NCI-H69 (cell line): ENCODE results near the gene SYT3.

Experiments used
- DNase-seq: peaks from one replicate; lab custom pipeline; 2025; lab: John Stamatoyannopoulos, UW

SYT3 gene, protein sequence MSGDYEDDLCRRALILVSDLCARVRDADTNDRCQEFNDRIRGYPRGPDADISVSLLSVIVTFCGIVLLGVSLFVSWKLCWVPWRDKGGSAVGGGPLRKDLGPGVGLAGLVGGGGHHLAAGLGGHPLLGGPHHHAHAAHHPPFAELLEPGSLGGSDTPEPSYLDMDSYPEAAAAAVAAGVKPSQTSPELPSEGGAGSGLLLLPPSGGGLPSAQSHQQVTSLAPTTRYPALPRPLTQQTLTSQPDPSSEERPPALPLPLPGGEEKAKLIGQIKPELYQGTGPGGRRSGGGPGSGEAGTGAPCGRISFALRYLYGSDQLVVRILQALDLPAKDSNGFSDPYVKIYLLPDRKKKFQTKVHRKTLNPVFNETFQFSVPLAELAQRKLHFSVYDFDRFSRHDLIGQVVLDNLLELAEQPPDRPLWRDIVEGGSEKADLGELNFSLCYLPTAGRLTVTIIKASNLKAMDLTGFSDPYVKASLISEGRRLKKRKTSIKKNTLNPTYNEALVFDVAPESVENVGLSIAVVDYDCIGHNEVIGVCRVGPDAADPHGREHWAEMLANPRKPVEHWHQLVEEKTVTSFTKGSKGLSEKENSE

DNA sequence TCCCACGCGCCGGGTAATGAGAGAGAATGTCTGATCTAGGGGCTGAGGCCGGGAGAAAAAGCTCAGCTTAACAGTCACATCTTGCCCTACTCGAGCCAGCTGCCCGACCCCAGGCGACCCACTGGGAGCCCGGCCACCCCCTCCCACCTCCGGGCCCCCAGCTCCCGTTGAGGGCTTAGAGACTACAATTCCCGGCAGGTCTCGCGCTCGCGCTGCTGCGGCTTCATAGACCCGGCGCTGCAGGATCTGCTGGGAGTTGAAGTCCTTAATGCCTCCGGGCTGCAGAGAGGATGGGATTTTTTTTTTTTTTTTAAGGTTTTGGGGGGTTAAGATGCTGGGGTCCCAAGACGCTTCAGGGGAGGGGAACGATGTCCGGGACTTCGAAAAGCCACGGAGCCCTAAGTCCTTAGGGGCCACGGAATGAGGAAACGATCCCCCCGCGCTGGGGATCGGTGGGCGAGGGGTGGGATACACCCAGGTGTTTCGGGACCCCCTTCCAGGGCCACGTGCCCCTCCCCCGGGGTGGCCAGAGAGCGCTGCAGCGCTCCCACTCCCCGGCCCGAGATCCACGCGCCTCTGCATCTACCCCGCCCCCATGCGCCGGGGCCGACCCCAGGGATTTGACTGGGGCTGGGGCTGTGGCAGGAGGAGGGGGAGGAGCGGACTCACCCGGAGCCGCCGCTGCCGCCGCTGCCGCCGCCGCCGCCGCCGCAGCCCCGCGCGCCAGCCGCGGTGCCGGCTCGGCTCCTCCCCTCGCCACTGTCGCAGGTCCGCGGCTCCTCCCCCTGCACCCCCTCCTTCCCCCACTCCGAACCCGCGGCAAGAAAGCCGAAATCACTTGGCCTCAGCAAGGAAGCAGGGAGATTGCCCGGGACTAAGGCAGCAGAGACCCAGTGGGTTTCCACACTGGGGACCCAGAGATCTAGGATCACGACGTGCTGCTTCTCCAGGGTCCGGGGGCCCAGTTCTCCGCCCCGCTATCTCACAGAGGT is at the start of gene SYT3:
Gene SYT3 (minus strand): TSS at position 761 of the 992 bp plus-strand sequence. CDS start 2,470 bp downstream, outside the sequence.
- peak; percentile 38 for DNase-seq

DNA sequence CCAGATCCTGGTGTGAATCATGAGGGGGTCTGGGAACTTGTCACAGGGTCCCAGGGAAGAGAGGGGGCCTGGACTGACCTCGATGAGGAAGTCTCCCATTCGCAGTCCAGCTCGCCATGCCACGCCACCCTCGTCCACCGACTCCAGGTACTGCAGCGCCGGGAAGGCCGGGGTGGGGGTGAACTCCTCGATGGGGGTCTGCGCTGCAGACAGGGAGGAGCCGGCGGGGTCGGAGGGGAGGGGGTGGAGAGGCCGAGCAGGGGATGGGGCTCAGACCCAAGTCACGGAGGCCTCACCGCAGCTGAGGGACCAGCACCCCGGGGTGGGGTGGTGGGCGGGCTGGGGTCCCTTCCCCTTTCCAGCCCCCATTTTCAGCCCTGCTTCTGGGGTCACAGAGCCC is 49.1 kb upstream of the SYT3 start:
- no peak for DNase-seq

DNA sequence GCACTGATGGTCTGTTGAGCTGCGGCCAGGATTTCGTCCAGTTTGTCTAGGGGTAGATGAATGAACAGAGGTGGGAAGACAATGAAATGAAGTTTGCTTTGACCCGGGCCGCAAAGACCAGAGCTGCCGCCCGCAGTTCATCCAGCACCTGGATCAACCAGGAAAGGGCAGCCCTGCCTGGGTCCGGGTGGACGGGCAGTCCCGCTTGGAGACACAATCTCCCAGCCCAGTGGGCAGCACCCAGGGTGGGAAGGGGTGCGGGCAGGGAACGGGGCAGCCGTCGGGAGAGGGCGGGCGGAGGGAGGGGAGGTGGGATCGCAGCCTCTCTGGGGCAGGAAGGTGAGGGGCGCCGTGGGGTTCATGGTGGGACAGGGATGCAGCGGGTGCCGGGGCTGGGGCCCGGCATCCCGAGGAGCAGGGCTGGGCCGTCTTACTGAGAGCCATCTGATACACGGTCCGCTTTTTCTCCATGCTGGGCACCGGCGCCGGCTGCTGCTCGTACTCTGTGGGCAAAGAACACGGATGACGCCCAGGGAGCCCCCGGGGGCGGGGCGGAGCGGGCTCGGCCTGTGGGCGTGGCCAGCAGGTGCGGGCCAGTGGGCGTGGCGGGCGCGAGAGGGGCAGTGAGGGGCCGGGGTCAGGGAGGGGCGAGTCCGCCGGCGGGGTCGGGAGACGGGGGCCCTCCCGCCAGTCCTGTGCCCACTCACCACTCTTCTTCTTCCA is 46.8 kb upstream of the SYT3 start:
- DNase-seq, result no peak

DNA sequence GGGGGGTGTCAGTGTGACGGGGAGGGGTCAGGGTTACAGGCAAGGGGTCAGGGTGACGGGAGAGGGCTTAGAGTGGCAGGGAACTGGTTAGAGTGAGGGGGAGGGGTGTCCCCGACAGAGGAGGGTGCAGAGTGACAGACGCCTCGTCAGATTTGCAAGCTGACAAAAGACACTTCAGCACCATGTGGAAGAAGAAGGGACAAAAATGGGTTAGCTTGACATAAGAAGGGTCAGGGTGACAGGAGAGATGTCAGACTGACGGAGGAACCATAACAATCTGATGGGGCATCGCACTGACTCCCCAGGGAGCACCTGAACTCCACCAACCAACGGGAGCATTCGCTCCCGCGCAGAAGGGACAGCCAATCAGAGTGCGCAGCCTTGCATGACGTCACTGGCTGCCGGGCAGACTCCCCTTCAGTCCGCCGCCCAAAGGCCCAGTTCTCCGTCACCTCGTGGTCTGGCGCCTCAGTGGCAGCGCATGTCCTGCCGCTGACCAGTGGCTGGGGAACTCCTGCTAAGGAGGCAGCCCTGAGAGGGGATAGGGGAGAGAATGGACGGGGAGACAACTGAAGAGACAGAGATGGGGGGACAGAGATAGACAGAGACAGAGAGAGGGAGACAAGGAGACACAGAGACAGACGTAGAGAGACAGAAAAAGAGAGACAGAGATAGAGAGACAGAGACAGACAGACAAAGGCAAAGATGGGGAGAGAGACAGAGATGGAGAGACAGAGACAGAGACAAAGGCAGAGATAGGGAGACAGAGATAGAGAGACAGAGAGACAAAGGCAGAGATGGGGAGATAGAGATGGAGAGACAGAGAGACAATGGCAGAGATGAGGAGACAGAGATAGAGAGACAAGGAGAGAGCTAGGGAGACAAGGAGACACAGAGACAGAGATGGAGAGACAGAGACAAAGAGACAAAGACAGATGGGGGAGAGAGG is 39.8 kb upstream of the SYT3 start:
- DNase-seq, result no peak

DNA sequence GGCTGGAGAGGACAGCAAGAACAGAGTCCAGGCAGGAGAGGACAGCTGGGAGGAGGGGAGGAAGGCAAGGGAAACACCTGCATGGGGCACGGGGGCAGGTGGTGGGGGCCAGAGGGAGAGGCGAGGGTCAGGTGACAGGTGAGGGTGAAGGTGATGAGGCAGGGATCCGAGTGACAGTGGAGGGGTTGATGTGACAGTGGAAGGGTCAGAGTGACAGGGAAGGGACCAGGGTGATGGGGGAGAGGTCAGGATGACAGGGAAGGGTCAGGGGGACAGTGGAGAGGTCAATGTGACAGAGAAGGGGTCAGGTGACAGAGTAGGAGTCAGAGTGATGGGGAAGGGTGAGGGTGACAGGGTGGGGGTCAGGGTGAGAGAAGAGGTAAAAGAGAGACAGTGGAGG is 38.6 kb upstream of the SYT3 start:
- no peak for DNase-seq

DNA sequence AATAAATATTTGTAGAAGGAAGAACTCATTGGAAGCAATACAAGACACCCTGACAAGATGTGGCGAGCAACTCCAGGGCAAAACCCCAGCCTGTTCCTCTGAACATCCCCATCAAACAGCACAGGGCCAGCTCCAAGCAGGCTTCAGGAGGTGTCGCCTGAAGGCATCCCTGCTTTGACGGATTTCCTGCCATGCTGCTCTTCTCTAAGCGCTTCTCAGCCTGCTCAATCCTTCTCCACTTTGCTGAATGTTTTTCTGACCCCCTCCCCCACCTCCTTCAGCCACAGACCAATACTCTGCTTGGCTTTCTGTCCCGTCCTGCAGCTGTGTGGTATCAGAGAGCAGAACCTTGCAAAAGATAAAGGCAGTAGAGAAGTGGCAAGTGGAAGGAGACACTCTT is 38.0 kb upstream of the SYT3 start:
- no peak for DNase-seq

DNA sequence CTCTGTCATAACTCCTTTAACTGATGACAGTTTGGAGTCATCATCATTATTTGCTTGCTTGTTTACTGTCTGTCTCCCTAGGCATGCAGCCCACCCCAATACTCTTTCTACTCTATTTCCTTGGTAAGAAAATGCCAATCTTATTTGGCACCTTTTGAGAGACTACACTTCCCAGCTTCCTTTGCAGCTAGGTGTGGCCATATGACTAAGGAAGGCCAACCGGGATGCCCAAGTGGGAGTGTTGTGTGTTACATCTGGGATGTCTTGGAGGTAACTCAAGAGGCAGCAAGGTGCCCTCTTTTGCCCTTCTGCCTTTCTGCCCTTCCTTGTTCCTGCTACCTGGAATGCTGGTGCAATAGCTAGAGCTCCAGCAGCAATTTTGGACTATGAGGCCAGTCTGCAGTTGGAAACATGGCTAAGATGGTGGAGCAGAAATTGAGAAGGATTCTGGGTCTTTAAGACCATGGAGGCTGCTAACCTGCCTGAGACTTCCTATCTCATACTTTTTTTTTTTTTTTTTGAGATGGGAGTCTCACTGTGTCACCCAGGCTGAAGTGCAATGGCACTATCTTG is 37.0 kb upstream of the SYT3 start:
- DNase-seq, result no peak

DNA sequence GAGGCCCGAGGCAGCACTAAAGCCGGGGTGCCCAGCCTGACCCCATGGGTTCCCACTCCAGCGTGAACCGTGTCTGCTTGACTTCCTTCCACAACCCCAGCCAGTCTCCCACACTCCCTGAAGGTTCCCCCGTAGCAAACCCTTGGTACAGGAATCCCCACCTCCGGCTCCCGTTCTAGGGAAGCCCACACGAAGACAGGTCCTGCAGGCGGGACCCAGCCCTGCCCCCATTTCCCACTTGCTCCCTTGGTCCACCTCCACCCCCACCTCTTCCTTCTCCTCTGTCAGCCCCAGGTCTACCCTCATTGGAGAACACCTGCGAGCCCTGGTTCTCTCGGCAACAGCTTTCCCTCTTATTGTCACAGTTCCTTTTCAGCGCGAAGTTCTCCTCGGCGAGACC is 33.4 kb upstream of the SYT3 start:
- DNase-seq, result no peak

DNA sequence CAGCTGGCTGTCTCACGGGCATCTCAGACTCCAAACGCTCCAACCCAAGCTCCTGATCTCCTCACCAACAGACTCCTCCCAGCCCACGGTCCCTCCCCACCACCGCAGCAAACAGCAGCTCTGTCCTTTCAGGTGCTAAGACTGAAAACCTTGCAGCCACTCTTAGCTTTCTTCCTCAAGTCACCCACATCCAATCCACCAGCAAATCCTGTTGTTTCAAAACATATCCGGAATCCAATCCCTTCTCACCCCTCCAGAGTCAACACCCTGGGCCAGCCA is 30.4 kb upstream of the SYT3 start:
- no peak for DNase-seq

DNA sequence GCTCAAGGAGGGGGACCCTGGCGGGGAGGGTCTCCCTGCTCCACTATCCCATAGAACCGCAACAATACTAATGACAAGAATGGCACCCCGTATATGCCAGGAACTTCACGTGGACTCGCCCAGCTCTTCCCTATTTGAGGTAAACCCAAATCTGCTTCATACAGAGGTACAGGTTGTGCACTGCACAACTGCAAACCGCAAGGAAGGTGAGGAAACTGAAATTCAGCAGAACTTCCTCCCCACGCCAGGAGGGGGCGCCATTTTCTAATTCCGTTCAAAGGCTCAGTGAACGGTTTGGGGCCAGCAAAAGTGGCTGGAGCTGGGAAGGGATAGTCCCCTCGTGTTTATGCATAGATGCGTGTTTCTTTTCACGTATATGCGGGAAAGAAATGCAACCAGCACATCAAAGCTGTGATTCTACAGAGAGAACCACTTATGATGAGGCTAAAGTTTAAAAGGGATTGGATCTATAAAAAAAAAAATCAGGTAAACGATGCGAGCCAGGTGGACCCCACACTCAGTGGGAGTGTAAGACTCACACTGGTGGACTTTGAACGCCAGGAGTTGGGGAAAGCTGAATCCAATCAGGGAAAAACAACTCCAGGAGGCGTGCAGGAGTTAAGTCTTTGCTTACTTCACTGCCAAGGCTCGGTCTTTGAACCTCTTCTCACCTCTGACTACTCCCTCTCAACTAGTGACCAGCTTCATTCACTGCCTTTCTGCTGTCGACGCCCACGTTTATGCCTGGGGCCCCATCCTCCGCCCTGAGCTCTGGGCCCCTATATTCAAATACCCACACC is 29.8 kb upstream of the SYT3 start:
- DNase-seq, result peak; percentile 23

DNA sequence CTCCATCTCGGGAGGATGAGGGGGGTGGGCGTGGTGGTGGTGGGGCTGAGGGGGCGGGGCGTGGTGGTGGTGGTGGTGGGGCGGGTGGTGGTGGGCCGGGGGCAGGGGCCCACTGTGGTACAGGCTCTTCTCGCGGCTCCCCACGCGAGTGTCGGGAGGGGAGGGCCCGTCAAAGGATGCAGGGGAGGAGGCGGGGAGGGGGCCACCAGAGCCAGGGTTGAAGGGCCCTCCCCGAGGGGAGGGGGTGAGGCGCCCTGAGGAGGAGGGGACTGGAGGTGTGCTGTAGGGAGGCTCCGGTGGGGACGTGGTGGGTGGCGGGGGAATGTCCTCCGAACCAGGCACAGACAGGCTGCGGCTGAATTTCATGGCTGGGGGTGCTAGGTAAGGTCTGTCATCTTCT is 29.2 kb upstream of the SYT3 start:
- DNase-seq, result no peak

DNA sequence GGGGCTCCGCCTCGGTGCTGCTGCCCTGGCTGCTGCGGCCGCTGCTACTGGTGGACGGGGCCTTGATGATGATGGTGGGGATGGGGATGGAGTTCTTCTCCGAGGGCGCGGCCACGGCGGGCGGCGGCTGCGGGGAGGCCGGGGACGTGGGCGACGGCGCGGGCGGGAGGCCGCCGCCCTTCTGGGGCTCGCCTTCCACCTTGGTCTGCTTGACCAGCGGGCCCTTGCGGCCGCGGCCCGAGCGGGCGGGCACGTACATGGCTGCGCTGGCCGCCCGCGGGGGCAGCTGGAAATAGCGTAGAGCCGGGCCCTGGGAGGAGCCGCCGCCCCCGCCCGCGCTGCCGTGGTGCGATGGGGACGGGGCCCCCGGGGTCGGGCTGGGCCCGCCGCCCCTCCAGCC is 28.7 kb upstream of the SYT3 start:
- no peak for DNase-seq

DNA sequence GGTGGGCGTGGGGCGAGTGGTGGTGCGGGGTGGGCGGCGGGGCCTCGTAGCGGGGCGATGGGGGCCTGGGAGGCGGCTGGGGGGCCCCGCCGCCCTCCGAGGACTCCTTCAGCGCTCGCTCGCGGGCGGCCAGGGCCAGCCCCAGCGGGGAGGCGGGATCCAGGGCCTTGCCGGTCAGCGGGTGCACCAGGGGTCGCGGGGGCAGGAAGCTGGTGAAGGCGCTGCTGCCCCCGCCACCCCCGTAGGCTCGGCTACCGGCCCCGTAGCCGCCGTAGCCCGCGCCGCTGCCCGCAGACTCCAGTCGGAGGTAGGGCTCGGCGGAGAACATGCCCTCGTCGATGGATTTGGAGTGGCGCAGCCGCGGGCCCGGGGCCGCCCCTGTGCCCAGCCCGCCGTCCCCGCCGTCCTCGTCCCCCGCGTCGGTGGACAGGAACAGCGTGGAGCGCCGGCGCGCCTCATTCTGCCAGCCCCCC is 28.1 kb upstream of the SYT3 start:
- DNase-seq, result no peak

DNA sequence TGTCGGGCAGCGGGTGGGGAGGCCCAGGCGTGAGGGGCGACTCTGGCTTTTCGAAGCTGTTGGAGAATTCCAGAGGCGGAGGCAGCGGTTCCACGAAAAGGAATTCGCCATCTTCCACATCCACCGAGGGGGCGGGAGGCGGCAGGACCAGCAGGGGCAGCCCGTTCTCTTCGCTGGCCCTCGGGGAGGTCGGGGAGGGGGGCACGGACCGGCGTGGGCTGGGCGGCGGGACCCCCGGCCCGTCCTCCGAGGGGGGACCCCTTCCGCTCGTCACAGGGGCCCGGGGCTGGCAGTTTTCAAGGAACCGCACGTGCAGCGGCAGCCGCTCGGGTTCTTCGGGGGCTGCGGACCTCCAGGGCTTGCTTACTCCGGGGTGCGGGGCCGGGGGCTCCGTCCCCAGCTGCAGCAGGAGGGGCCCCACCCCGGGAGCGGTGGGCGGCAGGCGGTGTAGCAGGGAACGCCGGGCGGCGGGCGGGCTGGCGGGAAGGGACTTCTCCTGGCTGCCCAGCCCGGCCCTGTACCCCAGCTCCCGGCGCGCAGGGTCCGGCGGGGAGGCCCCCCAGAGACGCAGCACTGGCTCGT is 27.6 kb upstream of the SYT3 start:
- no peak for DNase-seq

DNA sequence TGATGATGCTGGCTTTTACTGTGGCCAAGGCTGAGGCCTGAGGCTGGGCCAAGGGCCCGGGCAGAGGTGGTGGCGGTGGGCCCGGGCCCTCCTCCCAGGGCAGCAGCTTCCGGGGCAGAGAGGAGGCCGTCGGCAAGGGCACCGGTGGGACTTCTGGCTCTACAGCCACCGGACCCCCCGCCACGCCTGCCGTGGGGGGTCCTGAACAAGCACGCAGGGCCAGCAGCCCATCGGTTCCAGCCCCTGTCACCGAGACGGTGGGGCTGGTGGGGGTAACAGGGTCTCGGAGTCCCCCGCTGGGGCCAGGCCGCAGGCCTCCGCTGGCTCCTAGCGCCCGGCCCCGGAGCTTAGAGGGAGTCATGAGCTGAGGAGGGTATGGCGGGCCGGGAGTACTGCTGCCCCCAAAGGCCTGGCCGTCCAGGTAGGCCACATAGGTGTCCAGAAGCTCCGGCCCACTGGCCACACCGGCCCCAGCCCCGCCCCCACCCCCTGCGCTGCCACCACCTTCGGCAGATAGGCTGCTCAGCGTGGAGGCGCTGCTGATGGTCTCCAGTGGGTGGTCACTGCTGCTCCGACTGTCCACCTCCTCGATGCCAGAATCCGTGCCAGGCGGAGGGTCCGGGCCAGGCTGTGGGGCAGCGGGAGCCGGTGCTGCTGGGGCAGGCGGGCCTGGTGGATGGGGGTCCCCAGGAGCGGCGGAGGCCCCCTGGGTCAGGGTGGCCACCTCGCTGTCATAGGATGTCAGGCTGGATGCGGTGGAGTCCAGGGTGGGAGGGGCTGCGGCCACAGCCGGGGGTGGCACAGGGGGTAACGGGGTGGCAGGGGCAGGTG is 26.9 kb upstream of the SYT3 start:
- no peak for DNase-seq

DNA sequence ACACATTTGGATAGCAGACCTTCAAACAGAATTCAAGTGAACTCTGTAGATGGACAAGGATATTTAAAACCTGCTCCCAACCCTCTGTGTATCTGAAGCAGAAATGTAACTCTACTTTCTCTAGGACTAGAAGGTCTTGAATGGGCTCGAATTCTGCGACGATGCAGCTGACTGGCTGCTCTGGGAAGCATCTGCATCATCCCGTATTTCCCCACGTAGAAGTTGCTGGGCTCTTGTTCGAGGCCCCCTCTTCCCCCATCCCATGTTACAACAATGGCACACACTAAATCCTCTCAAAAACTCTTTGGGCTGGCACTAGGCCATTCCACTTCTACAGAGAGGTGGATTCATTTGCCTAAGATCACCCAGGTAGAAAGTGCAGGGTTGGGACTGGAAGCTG is 24.5 kb upstream of the SYT3 start:
- no peak for DNase-seq

DNA sequence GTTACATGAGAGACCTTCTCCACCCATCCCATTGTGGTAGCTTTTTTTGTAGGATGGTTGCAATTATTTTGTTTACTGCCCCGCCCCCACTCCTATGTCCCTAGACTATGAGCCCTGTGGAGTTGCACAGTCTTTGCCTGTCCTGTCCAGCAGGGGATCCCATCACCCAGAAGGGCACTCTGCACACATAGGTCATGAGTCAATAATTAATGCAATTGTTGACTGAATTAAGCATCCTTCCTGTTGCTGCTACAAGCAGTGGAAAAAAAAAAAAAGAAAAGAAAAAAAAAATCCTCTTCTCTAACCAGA is 23.8 kb upstream of the SYT3 start:
- peak; percentile 12 for DNase-seq

DNA sequence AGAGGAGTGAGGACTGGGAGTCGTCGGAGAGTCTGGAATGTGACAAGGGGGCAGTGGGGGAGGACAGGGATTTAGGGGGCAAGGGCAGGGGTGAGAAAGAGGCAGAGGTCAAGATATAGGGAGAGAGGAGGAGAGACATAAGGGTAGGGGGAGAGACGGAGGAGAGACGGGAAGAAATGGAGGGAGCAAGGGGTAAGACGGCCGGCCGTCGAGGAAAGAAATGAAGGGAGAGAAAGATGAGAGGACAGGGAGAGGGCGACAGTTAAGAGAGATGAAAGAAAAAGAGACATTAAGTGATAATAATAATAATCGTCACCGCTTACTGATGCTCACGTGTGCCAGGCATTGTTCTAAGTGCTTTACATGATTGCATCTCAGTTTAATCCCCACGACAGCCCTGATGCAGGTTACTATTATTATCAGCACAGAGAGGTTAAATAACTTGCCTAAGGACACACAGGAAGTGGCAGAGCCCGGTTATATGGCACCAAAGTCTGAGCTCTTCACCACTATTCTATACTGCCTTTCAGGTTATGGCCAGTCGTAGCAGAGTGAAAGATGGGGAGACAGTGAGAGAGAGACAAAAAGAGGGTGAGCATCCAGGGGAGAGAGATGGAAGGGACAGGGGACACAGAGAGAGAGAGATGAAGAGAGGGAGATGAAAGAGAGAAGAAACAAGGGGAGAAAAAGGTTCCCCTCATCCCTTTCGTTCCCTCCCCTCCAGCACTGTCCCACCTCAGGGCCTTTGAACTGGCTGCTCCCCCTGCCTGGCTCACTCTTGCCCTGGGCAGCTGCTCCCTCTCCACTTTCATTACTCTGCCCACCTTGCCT is 23.2 kb upstream of the SYT3 start:
- DNase-seq, result no peak
